Measurements from ENCODE around the gene ZNF777.
"Not testable (repeated sequence)": the region's sequence is repeated elsewhere in the genome, so short reads cannot be mapped to it uniquely, and the experiment has no call there.

The ZNF777 gene

DNA sequence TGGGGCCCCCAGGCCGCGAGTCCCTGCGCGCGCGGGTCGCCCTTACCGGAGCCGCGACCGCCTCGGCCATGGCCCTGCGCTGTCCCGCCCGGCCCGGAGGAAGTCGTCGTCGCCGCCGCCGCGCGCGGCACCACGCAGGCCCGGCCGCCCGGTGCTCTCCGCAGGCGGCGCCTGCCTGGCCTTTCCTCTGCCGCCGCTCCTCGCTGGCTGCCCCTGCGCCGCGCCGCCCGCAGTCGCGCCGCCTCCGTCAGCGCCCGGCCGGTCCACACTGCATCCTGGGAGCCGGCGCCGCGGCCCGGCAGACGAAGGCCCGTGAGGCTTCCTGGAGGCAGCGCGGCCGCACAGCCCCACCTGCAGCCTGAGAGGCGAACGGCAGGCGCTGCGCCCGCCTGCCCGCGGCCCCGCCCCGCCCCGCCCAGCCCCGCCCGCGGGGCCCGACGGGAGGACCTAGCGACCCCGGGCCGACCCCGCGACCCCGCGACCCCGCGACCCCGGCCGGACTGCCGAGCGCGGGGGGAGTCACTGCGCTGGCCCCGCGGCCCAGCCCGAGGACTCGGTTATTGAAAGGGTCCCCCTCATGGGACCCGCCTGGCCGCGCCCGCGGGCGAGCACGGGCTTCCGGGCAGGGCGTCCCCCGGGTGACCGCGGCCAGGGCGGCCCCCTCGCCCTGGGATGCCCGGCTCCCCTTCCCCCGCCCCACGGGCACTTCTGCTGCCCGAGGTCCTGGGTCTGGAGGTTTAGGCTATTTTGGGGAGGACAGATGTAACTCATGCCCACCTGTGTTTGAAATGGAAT is 36.8 kb upstream of the ZNF777 start, which contains the start of gene ZNF746:
Gene ZNF746, minus strand, starts transcription at position 343 of the 795 bp plus-strand sequence. Its CDS starts 273 bp downstream, at position 70.
- Histone ChIP-seq H3K9ac (ENCODE audit: insufficient read length) (peak within 1 kb of the TSS; percentile 73), H3K36me3 (ENCODE audit: insufficient read depth, low read length) (peaks cover 12% of the 10 kb centered on the region; the same call in 1 of the 2 replicates), H3K27ac (no peak within 1 kb of the TSS), H3K4me3 (peak within 1 kb of the TSS; percentile 81), H3K9me3 (ENCODE audit: low read depth, low read length) (no peaks in the 10 kb centered on the region)
- DNase-seq (ENCODE audit: low read depth, low spot score) = no peak
- TF ChIP-seq EZH2 (IDR thresholded peaks at IDR 0.05) (no peak), POLR2AphosphoS5 (IDR thresholded peaks at IDR 0.05; ENCODE audit: borderline replicate concordance, low read depth, low read length) (no peak), FOXP2 (optimal IDR thresholded peaks at IDR 0.05; ENCODE audit: control extremely low read depth, extremely low read length, insufficient read depth) (no peak)

DNA sequence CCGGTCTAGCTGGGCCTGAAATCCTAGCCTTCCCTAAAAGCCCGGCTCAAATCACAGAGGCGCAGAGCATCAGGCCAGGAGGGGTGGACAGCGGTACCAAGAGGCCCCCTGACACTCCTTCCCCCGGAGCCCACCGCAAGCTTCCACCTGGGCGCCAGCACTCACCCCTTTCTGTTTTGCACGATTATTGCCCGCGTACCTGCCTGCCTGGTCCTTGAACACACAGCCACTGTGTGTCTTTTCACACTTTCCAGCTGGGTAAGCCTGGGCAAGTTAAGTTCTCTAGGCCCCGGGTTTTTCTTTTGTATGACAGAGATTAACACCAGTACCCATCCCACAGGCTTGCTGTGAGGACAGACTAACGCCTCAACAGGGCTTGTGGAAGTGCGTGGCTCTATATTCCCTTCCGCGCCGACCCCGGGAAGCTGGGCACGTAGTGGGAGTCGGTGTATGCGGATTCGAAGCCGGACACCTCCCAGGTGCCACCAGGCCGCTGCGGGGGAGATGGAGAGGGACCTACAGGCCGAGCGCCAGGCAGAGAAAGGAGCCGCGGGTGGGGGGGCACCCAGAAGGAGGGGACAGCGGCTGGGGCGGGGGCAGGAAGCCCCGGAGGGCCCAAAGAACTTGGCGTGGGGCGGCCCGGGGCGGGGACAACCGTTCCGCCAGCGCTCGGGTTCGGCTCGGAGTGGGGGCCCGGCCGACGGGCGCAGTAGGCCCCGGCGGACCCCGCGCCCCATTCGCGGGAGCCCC is 36.0 kb upstream of the ZNF777 start:
- H3K36me3 ChIP-seq (ENCODE audit: insufficient read depth, low read length) = peaks cover 20% of the 10 kb centered on the region; the same call in 1 of the 2 replicates
- TF ChIP-seq EZH2 (IDR thresholded peaks at IDR 0.05) = no peak
- no peak for TF ChIP-seq FOXP2 (optimal IDR thresholded peaks at IDR 0.05; ENCODE audit: control extremely low read depth, extremely low read length, insufficient read depth)
- TF ChIP-seq POLR2AphosphoS5 (IDR thresholded peaks at IDR 0.05; ENCODE audit: borderline replicate concordance, low read depth, low read length) = no peak
- peak overlapping the region; percentile 80 for H3K4me3 ChIP-seq
- peak overlapping the region; percentile 73 for H3K9ac ChIP-seq (ENCODE audit: insufficient read length)
- H3K27ac ChIP-seq = no peak overlapping the region
- DNase-seq (ENCODE audit: low read depth, low spot score) = no peak
- no peaks in the 10 kb centered on the region for H3K9me3 ChIP-seq (ENCODE audit: low read depth, low read length)

DNA sequence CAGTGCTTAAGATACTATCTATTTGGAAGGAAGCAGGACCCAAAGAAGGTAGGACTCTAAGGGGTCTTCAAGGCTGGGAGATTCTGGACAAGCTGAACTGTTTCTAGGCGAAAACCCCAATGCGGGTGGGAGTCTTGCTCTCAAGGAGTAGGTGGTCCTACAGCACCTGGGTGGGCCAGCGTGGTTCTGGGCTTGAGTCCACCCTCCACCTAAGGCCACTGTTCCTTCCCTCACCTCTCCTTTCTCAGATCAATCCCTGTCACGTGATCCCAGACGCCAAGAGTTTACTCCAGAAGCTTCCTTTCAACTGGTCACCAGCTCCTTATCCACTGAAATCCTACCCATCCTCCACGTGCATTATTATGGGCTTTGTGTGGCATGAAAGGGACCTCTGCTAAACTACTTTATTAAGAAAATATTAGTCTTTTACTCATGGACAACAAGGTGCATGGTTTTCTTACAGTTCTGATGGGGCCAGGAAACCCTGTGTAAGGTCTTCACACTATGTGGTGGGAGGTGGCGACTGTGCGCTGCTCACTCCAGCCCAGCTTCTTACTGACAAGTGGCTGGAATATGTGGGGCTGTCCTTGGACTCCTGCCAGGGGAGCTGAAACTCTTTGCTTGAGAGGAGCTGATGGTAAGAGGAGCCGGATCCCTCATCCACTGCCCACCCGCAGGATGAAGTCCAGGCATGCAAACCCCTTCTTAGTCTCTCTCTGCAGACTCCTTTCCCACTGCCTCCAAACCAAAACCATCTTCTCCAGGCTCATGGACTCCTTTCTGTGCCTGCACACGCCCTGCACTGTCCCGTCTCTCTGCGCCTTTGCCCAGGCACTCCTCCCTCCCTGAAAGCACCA is 35.2 kb upstream of the ZNF777 start:
- Histone ChIP-seq H3K9ac (ENCODE audit: insufficient read length) (peak overlapping the region; percentile 37), H3K4me3 (peak overlapping the region; percentile 80), H3K36me3 (ENCODE audit: insufficient read depth, low read length) (peaks cover 25% of the 10 kb centered on the region; the same call in 1 of the 2 replicates), H3K9me3 (ENCODE audit: low read depth, low read length) (no peaks in the 10 kb centered on the region), H3K27ac (no peak overlapping the region)
- no peak for DNase-seq (ENCODE audit: low read depth, low spot score)
- TF ChIP-seq EZH2 (IDR thresholded peaks at IDR 0.05) (no peak), POLR2AphosphoS5 (IDR thresholded peaks at IDR 0.05; ENCODE audit: borderline replicate concordance, low read depth, low read length) (no peak), FOXP2 (optimal IDR thresholded peaks at IDR 0.05; ENCODE audit: control extremely low read depth, extremely low read length, insufficient read depth) (no peak)

DNA sequence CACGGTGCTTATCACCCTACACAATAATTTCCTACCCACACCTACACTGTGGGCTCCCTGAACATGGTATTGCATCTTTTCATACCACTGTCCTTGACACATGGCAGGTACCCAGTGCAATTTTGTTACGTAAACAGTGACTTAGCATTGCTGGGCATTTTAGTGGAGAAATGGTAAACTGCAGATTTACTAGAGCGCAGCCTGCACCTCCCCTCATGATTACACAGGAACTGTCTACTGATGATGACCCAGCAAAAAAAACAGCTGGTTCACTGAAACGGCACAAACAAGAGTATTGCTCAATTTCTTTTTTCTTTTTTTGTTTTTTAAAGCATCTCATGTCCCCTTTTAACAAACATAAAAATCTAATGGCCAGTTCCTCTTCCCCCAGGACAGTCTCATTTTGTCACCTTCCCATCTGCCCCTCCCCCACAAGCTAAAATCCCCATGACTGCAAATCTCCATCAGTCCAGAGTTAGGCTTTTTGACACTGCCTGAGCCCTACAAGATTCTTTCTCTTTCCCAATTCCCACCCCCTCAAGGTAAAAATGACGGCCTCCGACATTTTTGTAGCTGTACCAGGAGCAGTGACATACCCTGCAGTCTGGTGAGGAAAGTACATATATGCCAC is 34.0 kb upstream of the ZNF777 start:
- no peak for DNase-seq (ENCODE audit: low read depth, low spot score)
- Histone ChIP-seq H3K27ac (no peak overlapping the region), H3K36me3 (ENCODE audit: insufficient read depth, low read length) (peaks cover 33% of the 10 kb centered on the region; the same call in 1 of the 2 replicates), H3K9ac (ENCODE audit: insufficient read length) (peak overlapping the region; percentile 37), H3K4me3 (no peak overlapping the region), H3K9me3 (ENCODE audit: low read depth, low read length) (no peaks in the 10 kb centered on the region)
- TF ChIP-seq POLR2AphosphoS5 (IDR thresholded peaks at IDR 0.05; ENCODE audit: borderline replicate concordance, low read depth, low read length) = no peak
- TF ChIP-seq EZH2 (IDR thresholded peaks at IDR 0.05) = no peak
- no peak for TF ChIP-seq FOXP2 (optimal IDR thresholded peaks at IDR 0.05; ENCODE audit: control extremely low read depth, extremely low read length, insufficient read depth)

DNA sequence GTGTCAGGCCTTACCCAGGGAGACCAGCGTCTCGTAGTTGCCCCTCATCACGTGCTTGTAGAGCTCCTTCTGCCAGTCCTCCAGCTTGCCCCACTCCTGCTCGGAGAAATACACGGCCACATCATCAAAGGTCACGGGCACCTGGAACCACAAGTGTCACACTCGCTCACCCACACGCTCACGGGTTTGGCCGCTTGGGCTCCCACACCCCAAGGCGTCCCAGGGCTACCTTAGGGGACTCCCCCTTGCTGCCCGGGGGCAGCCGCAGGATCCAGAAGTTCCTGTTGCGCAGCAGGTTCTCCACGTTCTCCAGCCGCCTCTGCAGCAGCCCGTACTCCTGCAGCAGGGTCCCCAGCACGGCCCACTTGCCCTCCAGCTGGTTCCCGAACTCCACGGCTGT is 33.1 kb upstream of the ZNF777 start:
- not testable (repeated sequence) for H3K4me3 ChIP-seq; H3K9ac ChIP-seq (ENCODE audit: insufficient read length); DNase-seq (ENCODE audit: low read depth, low spot score); H3K9me3 ChIP-seq (ENCODE audit: low read depth, low read length); H3K27ac ChIP-seq
- peaks cover 33% of the 10 kb centered on the region; the same call in 1 of the 2 replicates for H3K36me3 ChIP-seq (ENCODE audit: insufficient read depth, low read length)

DNA sequence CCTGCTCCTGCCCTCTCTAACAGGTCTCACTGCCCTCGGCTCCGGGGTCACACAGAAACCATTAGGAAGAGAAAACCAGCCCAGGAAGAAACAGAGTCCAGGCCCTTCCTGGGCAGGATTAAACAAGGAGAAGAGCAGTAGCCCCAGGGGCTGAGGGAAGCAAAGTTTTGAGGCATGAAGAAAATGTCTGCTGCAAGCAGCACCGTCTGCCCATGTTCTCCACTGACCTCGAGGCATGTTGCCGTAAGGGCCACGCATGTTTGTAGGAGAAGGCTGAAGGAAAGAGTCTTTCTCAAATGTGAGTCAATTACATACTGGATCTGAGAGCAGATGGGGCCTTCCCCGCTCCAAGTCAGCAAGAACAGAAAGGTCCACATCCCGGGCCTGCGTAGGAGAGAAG is 32.5 kb upstream of the ZNF777 start:
- Histone ChIP-seq H3K36me3 (ENCODE audit: insufficient read depth, low read length) (peaks cover 33% of the 10 kb centered on the region; the same call in 1 of the 2 replicates), H3K9ac (ENCODE audit: insufficient read length) (no peak overlapping the region), H3K9me3 (ENCODE audit: low read depth, low read length) (no peaks in the 10 kb centered on the region), H3K4me3 (no peak overlapping the region), H3K27ac (no peak overlapping the region)
- TF ChIP-seq POLR2AphosphoS5 (IDR thresholded peaks at IDR 0.05; ENCODE audit: borderline replicate concordance, low read depth, low read length) = no peak
- TF ChIP-seq EZH2 (IDR thresholded peaks at IDR 0.05) = no peak
- no peak for TF ChIP-seq FOXP2 (optimal IDR thresholded peaks at IDR 0.05; ENCODE audit: control extremely low read depth, extremely low read length, insufficient read depth)
- no peak for DNase-seq (ENCODE audit: low read depth, low spot score)

DNA sequence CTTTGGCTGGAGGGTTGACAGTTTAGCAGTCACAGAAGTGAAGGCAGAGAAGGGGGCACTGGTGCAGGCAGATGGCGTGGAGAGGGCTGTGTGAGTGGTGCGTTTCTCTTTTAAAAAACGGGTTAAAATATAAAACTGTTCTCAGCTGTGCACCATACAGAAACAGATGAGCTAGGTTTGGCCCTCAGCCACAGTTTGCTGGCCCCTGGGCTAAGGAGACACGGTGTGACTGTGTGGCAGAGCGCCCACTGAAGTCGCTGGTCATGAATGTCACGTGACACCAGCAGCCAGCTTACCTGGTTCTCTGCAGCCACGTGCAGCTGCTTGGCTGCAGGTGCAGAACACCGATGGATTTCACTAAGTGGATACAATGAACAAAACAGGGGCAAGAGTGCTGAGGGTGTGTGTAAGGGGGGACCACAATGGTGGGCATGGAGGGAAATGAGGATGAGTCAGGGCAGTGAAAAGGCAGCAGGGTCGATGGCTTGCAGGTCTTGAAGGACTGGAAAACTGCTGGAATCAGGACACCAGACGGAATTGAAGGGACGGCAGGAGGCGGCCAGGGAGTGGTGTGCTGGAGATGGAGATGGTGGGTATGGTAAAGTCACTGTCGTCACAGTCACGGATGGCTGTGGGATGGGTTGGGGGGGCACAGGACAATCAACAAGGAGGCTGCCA is 29.4 kb upstream of the ZNF777 start:
- TF ChIP-seq EZH2 (IDR thresholded peaks at IDR 0.05) = no peak
- TF ChIP-seq FOXP2 (optimal IDR thresholded peaks at IDR 0.05; ENCODE audit: control extremely low read depth, extremely low read length, insufficient read depth) = no peak
- no peak for TF ChIP-seq POLR2AphosphoS5 (IDR thresholded peaks at IDR 0.05; ENCODE audit: borderline replicate concordance, low read depth, low read length)
- H3K27ac ChIP-seq = no peak overlapping the region
- peaks cover 53% of the 10 kb centered on the region for H3K36me3 ChIP-seq (ENCODE audit: insufficient read depth, low read length)
- no peak for DNase-seq (ENCODE audit: low read depth, low spot score)
- H3K9me3 ChIP-seq (ENCODE audit: low read depth, low read length) = no peaks in the 10 kb centered on the region
- no peak overlapping the region for H3K9ac ChIP-seq (ENCODE audit: insufficient read length)
- no peak overlapping the region for H3K4me3 ChIP-seq
